ENCODE results near the gene PALLD. TPM values are rescaled to one million over a fixed set of nuclear protein-coding genes. Genes with fewer than 3 reads are reported as not detected.
A peak's percentile ranks its signal among the peaks of the same experiment; 100 is the strongest.

The PALLD gene
- polyA plus RNA-seq, 1 donor (not counting 4 experiments of a cell fraction or from before 2014, with no cell fraction given): 136 TPM

- H3K4me1 ChIP-seq (ENCODE audit: control insufficient read depth, extremely low read depth, insufficient read depth, low read length): no peaks in the 10 kb centered on the region
- no peak overlapping the region for H3K9ac ChIP-seq (ENCODE audit: control insufficient read depth, extremely low read depth, insufficient read depth, low read length)
- H3K27ac ChIP-seq (ENCODE audit: control insufficient read depth, insufficient read depth, low read length): no peak overlapping the region
- FAIRE-seq (peak; percentile 72), DNase-seq (ENCODE audit: low read depth, low spot score) (no peak)
- H3K79me2 ChIP-seq (ENCODE audit: control insufficient read depth, insufficient read depth, low read length): no peaks in the 10 kb centered on the region
- no peak overlapping the region for H3K4me2 ChIP-seq (ENCODE audit: control insufficient read depth, extremely low read depth, insufficient read depth, low read depth, low read length)
- no peaks in the 10 kb centered on the region for H3K9me1 ChIP-seq (ENCODE audit: control insufficient read depth, extremely low read depth, insufficient read depth, low read length)
- no peak overlapping the region for H2AFZ ChIP-seq (ENCODE audit: control insufficient read depth, low read length)
- H3K36me3 ChIP-seq (ENCODE audit: control insufficient read depth in 2 of 2, extremely low read depth in 1 of 2, insufficient read depth in 2 of 2, low read length in 2 of 2): peaks cover 30 to 31% of the 10 kb centered on the region in 2 experiments
- no peaks in the 10 kb centered on the region for H3K9me3 ChIP-seq (ENCODE audit: control insufficient read depth, low read depth, low read length)
- dilution Hi-C loops (cut with MboI; ENCODE audit: extremely low pct_ligation_motif_present, low sequenced_read_pairs): no loop called here
- no peak for TF ChIP-seq EZH2 (IDR thresholded peaks at IDR 0.05; ENCODE audit: low read length)
- TF ChIP-seq CTCF (optimal IDR thresholded peaks at IDR 0.05 in 1 of 3, IDR thresholded peaks at IDR 0.05 in 1 of 3, conservative IDR thresholded peaks at IDR 0.05 in 1 of 3; ENCODE audit: extremely low read depth in 1 of 3, insufficient read depth in 2 of 3, low read length in 3 of 3): no peak
- no peaks in the 10 kb centered on the region for H4K20me1 ChIP-seq (ENCODE audit: control insufficient read depth, extremely low read depth, insufficient read depth, low read length)
- no peak overlapping the region for H3K4me3 ChIP-seq (ENCODE audit: control insufficient read depth in 2 of 3, extremely low read depth in 1 of 3, insufficient read depth in 2 of 3, low read depth in 1 of 3, low read length in 3 of 3)
- H3K27me3 ChIP-seq (ENCODE audit: control insufficient read depth, extremely low read depth, insufficient read depth, low read length): no peaks in the 10 kb centered on the region
Measured at GRCh38 chr4:168919706-168920324, 423.0 kb downstream of the PALLD start.

DNA sequence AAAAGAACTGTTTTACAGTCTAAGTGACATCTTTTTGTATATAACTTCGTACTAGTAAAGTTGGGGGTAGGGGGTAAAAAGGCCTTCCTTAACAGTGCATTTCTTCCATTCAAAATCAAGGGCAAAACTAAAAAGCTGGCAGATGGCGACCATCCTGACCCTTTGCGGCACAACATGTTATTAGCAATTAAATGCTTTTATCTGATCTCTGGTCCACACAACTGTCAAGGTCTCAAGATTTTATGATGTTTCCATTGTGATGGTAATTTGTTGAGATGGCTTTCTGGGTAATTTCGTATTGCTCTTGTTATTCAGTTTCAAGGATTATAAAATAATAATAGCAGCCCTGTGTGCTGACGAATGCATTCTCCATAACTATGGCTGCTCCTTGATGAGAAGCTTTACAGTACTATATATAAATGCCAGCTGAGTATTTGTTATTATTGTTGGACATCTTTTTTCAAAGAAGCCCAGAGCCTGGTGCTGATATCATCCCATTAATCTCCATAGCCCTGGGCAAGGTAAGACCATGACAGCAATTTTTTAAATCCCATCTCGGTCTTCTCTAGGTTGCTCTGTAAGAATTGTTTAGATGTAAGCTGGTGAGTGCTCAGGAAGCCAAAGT is 423.7 kb downstream of the PALLD start:
- Histone ChIP-seq H4K20me1 (ENCODE audit: control insufficient read depth, extremely low read depth, insufficient read depth, low read length) (no peaks in the 10 kb centered on the region), H3K27ac (ENCODE audit: control insufficient read depth, insufficient read depth, low read length) (no peak overlapping the region), H3K27me3 (ENCODE audit: control insufficient read depth, extremely low read depth, insufficient read depth, low read length) (no peaks in the 10 kb centered on the region), H2AFZ (ENCODE audit: control insufficient read depth, low read length) (no peak overlapping the region), H3K9me3 (ENCODE audit: control insufficient read depth, low read depth, low read length) (no peaks in the 10 kb centered on the region), H3K79me2 (ENCODE audit: control insufficient read depth, insufficient read depth, low read length) (no peaks in the 10 kb centered on the region), H3K36me3 (ENCODE audit: control insufficient read depth in 2 of 2, extremely low read depth in 1 of 2, insufficient read depth in 2 of 2, low read length in 2 of 2) (peaks cover 31 to 33% of the 10 kb centered on the region in 2 experiments), H3K4me3 (ENCODE audit: control insufficient read depth in 2 of 3, extremely low read depth in 1 of 3, insufficient read depth in 2 of 3, low read depth in 1 of 3, low read length in 3 of 3) (no peak overlapping the region), H3K9me1 (ENCODE audit: control insufficient read depth, extremely low read depth, insufficient read depth, low read length) (no peaks in the 10 kb centered on the region), H3K9ac (ENCODE audit: control insufficient read depth, extremely low read depth, insufficient read depth, low read length) (no peak overlapping the region), H3K4me2 (ENCODE audit: control insufficient read depth, extremely low read depth, insufficient read depth, low read depth, low read length) (no peak overlapping the region), H3K4me1 (ENCODE audit: control insufficient read depth, extremely low read depth, insufficient read depth, low read length) (no peaks in the 10 kb centered on the region)
- no peak for TF ChIP-seq CTCF (optimal IDR thresholded peaks at IDR 0.05 in 1 of 3, IDR thresholded peaks at IDR 0.05 in 1 of 3, conservative IDR thresholded peaks at IDR 0.05 in 1 of 3; ENCODE audit: extremely low read depth in 1 of 3, insufficient read depth in 2 of 3, low read length in 3 of 3)
- TF ChIP-seq EZH2 (IDR thresholded peaks at IDR 0.05; ENCODE audit: low read length): no peak
- no peak for FAIRE-seq
- DNase-seq (ENCODE audit: low read depth, low spot score): no peak
- dilution Hi-C loops (cut with MboI; ENCODE audit: extremely low pct_ligation_motif_present, low sequenced_read_pairs): no loop called here

Measured in keratinocyte (primary cell).